ENCODE measurements around the gene ANKRD23. TPM values are rescaled to one million over a fixed set of nuclear protein-coding genes. Genes with fewer than 3 reads are reported as not detected.

ANKRD23 gene
- total and polyA plus RNA-seq, 2 of the 13 experiments (the other 11 are each of a cell fraction or from before 2014, with no cell fraction given) = 1.5 to 1.6 TPM

DNA sequence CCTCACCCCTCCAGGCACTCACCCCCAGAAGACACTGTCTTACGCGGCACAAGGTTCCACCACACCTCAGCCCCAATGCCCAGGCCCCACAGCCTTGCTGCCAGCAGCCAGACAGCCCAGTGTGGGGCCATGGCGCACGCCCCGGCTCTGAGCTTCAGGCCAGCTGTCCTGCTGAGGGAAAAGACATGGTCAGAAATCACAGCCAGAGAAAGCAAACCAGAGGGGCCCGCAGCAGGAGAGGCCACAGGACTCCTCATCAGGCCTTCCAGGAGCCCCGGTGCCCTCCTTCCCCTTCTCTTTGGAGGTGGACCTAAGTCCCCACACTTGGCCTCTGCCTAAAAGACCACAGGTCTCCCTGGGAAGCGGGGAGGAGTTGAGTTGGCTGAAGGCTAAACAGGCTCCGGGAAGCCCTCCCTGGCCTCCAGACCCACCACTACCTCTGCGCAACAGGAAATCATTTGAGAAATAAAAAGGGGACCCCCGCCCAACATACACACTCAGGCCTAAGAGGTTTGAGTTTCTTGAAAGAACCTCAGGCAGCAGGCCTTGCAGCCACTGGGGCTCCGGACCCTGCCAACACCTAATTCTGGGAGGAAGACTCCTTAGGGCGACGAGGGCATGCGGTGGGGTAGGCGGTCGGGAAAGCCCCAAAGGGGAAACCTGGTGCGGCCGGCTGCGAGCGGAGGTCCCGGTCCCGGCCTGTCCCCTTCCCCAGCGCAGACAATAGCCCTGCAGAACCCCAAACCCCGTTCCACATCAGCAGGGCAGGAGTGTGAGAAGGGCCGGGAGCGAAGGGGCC is 24.1 kb upstream of the ANKRD23 start (continued):
- TF ChIP-seq ZNF557 (CRISPR knock-in tag; IDR thresholded peaks at IDR 0.05) (no peak), ZNF546 (CRISPR knock-in tag; conservative IDR thresholded peaks at IDR 0.05) (no peak), HCFC1 (IDR thresholded peaks at IDR 0.05; ENCODE audit: low read depth, low read length) (no peak), ZBTB7B (CRISPR knock-in tag; IDR thresholded peaks at IDR 0.05) (no peak; the same call in 1 of the 2 replicates), NFATC3 (CRISPR knock-in tag; IDR thresholded peaks at IDR 0.05) (no peak), SCMH1 (CRISPR knock-in tag; IDR thresholded peaks at IDR 0.05; ENCODE audit: borderline replicate concordance) (no peak), RARG (CRISPR knock-in tag; IDR thresholded peaks at IDR 0.05; ENCODE audit: low read depth) (0 out of 2 replicates have a peak, but pooled peaks have one; percentile 26), PAF1 (CRISPR knock-in tag; IDR thresholded peaks at IDR 0.05) (no peak), GTF2F1 (IDR thresholded peaks at IDR 0.05; ENCODE audit: low read length) (no peak), ZNF337 (CRISPR knock-in tag; IDR thresholded peaks at IDR 0.05; ENCODE audit: borderline replicate concordance, low read depth) (no peak), CHD2 (IDR thresholded peaks at IDR 0.05; ENCODE audit: low read depth, low read length) (no peak), ZNF678 (CRISPR knock-in tag; IDR thresholded peaks at IDR 0.05) (no peak), ZNF496 (CRISPR knock-in tag; IDR thresholded peaks at IDR 0.05; ENCODE audit: insufficient replicate concordance) (no peak), NONO (IDR thresholded peaks at IDR 0.05) (no peak), NONO (CRISPR knock-in tag; conservative IDR thresholded peaks at IDR 0.05) (no peak; the same call in 1 of the 2 replicates), GZF1 (CRISPR knock-in tag; IDR thresholded peaks at IDR 0.05) (no peak), ZNF335 (CRISPR knock-in tag; IDR thresholded peaks at IDR 0.05) (no peak), NCOA2 (CRISPR knock-in tag; IDR thresholded peaks at IDR 0.05) (no peak), TARDBP (CRISPR knock-in tag; IDR thresholded peaks at IDR 0.05) (no peak)
- TF ChIP-seq, protein P1, sequence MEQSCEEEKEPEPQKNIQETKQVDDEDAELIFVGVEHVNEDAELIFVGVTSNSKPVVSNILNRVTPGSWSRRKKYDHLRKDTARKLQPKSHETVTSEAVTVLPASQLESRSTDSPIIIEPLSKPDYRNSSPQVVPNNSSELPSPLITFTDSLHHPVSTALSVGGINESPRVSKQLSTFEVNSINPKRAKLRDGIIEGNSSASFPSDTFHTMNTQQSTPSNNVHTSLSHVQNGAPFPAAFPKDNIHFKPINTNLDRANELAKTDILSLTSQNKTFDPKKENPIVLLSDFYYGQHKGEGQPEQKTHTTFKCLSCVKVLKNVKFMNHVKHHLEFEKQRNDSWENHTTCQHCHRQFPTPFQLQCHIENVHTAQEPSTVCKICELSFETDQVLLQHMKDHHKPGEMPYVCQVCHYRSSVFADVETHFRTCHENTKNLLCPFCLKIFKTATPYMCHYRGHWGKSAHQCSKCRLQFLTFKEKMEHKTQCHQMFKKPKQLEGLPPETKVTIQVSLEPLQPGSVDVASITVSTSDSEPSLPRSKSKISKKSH (CRISPR knock-in tag; IDR thresholded peaks at IDR 0.05; ENCODE audit: borderline replicate concordance) = peak; percentile 24; the same call in 1 of the 2 replicates
- TF ChIP-seq, protein P2, sequence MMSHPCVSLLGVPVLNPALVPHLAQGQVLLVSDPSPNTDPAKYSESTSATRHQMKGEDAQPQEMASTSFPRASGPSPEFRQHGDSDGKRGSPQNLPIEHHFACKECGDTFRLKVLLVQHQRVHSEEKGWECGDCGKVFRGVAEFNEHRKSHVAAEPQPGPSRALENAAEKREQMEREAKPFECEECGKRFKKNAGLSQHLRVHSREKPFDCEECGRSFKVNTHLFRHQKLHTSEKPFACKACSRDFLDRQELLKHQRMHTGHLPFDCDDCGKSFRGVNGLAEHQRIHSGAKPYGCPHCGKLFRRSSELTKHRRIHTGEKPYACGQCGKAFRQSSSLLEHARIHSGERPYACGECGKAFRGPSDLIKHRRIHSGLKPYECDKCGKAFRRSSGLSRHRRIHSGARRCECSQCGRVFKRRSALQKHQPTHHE (CRISPR knock-in tag; IDR thresholded peaks at IDR 0.05; ENCODE audit: borderline replicate concordance) = peak; percentile 96
- TF ChIP-seq, protein P3, sequence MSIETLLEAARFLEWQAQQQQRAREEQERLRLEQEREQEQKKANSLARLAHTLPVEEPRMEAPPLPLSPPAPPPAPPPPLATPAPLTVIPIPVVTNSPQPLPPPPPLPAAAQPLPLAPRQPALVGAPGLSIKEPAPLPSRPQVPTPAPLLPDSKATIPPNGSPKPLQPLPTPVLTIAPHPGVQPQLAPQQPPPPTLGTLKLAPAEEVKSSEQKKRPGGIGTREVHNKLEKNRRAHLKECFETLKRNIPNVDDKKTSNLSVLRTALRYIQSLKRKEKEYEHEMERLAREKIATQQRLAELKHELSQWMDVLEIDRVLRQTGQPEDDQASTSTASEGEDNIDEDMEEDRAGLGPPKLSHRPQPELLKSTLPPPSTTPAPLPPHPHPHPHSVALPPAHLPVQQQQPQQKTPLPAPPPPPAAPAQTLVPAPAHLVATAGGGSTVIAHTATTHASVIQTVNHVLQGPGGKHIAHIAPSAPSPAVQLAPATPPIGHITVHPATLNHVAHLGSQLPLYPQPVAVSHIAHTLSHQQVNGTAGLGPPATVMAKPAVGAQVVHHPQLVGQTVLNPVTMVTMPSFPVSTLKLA (IDR thresholded peaks at IDR 0.05) = no peak
- TF ChIP-seq, protein P4, sequence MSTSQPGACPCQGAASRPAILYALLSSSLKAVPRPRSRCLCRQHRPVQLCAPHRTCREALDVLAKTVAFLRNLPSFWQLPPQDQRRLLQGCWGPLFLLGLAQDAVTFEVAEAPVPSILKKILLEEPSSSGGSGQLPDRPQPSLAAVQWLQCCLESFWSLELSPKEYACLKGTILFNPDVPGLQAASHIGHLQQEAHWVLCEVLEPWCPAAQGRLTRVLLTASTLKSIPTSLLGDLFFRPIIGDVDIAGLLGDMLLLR (CRISPR knock-in tag; IDR thresholded peaks at IDR 0.05) = no peak
- TF ChIP-seq, protein P5, sequence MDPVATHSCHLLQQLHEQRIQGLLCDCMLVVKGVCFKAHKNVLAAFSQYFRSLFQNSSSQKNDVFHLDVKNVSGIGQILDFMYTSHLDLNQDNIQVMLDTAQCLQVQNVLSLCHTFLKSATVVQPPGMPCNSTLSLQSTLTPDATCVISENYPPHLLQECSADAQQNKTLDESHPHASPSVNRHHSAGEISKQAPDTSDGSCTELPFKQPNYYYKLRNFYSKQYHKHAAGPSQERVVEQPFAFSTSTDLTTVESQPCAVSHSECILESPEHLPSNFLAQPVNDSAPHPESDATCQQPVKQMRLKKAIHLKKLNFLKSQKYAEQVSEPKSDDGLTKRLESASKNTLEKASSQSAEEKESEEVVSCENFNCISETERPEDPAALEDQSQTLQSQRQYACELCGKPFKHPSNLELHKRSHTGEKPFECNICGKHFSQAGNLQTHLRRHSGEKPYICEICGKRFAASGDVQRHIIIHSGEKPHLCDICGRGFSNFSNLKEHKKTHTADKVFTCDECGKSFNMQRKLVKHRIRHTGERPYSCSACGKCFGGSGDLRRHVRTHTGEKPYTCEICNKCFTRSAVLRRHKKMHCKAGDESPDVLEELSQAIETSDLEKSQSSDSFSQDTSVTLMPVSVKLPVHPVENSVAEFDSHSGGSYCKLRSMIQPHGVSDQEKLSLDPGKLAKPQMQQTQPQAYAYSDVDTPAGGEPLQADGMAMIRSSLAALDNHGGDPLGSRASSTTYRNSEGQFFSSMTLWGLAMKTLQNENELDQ (CRISPR knock-in tag; IDR thresholded peaks at IDR 0.05; ENCODE audit: borderline replicate concordance) = no peak; the same call in 1 of the 2 replicates

Data from HepG2 (cell line).